Dendritic cell treated with granulocyte-macrophage colony-stimulating factor and Interleukin-4, amounts not matched to agents 40 ng/mL and 50 ng/mL, for 4 days (primary cell): ENCODE measurements around the gene NADK.

Experiments used
- H3K27ac Mint-ChIP-seq: one replicate; pipeline ENCODE4 v1.8.0; 2022; ENCODE audit warnings: mild to moderate bottlenecking, mixed read lengths
- H3K27me3 Mint-ChIP-seq: one replicate; pipeline ENCODE4 v1.8.0; 2022; ENCODE audit warnings: mild to moderate bottlenecking, mixed read lengths
- H3K36me3 Mint-ChIP-seq: one replicate; pipeline ENCODE4 v1.8.0; 2022; ENCODE audit warnings: low read depth, mixed read lengths
- H3K4me1 Mint-ChIP-seq: one replicate; pipeline ENCODE4 v1.8.0; 2022; ENCODE audit warnings: low read depth, mixed read lengths
- H3K4me3 Mint-ChIP-seq: one replicate; pipeline ENCODE4 v1.8.0; 2022; ENCODE audit warnings: mild to moderate bottlenecking, moderate library complexity, mixed read lengths
- H3K9me3 Mint-ChIP-seq: one replicate; pipeline ENCODE4 v1.8.0; 2022; ENCODE audit warnings: mixed read lengths
- intact Hi-C: fragments of 100-400 bp; cut with micrococcal nuclease; formaldehyde crosslinking; loops from one replicate; pipeline ENCODE4 v1.15.0; 2022

NADK gene

GRCh38 chr1:1764876-1765470 lies 13.3 kb downstream of the NADK start:
- Mint-ChIP-seq H3K4me3 (peak overlapping the region; percentile 6), H3K4me1 (peaks cover 49% of the 10 kb centered on the region), H3K27ac (peak overlapping the region; percentile 46), H3K27me3 (no peaks in the 10 kb centered on the region), H3K36me3 (peaks cover 100% of the 10 kb centered on the region), H3K9me3 (no peaks in the 10 kb centered on the region)
- intact Hi-C loops = no loop called here

GRCh38 chr1:1763657-1764621 lies 14.3 kb downstream of the NADK start:
- Mint-ChIP-seq H3K36me3 (peaks cover 100% of the 10 kb centered on the region), H3K4me1 (peaks cover 51% of the 10 kb centered on the region), H3K27me3 (no peaks in the 10 kb centered on the region), H3K27ac (peak overlapping the region; percentile 16), H3K4me3 (no peak overlapping the region), H3K9me3 (no peaks in the 10 kb centered on the region)
- intact Hi-C loops = no loop called here

- Mint-ChIP-seq H3K27ac (no peak overlapping the region), H3K4me1 (peaks cover 43% of the 10 kb centered on the region), H3K27me3 (no peaks in the 10 kb centered on the region), H3K4me3 (no peak overlapping the region), H3K36me3 (peaks cover 100% of the 10 kb centered on the region), H3K9me3 (no peaks in the 10 kb centered on the region)
- intact Hi-C loops = no loop called here
These were observed 16.5 kb downstream of the NADK start for GRCh38 chr1:1761504-1762376.

GRCh38 chr1:1760715-1761114 lies 17.6 kb downstream of the NADK start:
- peaks cover 39% of the 10 kb centered on the region for H3K4me1 Mint-ChIP-seq
- H3K36me3 Mint-ChIP-seq = peaks cover 100% of the 10 kb centered on the region
- H3K27ac Mint-ChIP-seq = no peak overlapping the region
- no peaks in the 10 kb centered on the region for H3K9me3 Mint-ChIP-seq
- H3K27me3 Mint-ChIP-seq = no peaks in the 10 kb centered on the region
- H3K4me3 Mint-ChIP-seq = no peak overlapping the region
- intact Hi-C loops = no loop called here

GRCh38 chr1:1760345-1760650 lies 18.0 kb downstream of the NADK start:
- peaks cover 100% of the 10 kb centered on the region for H3K36me3 Mint-ChIP-seq
- intact Hi-C loops = no loop called here
- H3K27me3 Mint-ChIP-seq = no peaks in the 10 kb centered on the region
- no peak overlapping the region for H3K4me3 Mint-ChIP-seq
- no peaks in the 10 kb centered on the region for H3K9me3 Mint-ChIP-seq
- H3K27ac Mint-ChIP-seq = no peak overlapping the region
- H3K4me1 Mint-ChIP-seq = peaks cover 39% of the 10 kb centered on the region

GRCh38 chr1:1759456-1760344 lies 18.6 kb downstream of the NADK start:
- intact Hi-C loops = no loop called here
- Mint-ChIP-seq H3K27ac (peak overlapping the region; percentile 75), H3K27me3 (no peaks in the 10 kb centered on the region), H3K9me3 (no peaks in the 10 kb centered on the region), H3K36me3 (peaks cover 100% of the 10 kb centered on the region), H3K4me1 (peaks cover 33% of the 10 kb centered on the region), H3K4me3 (no peak overlapping the region)

GRCh38 chr1:1758692-1759455 lies 19.4 kb downstream of the NADK start:
- H3K27ac Mint-ChIP-seq = peak overlapping the region; percentile 75
- intact Hi-C loops = no loop called here
- no peaks in the 10 kb centered on the region for H3K27me3 Mint-ChIP-seq
- peaks cover 100% of the 10 kb centered on the region for H3K36me3 Mint-ChIP-seq
- no peaks in the 10 kb centered on the region for H3K9me3 Mint-ChIP-seq
- H3K4me1 Mint-ChIP-seq = peaks cover 25% of the 10 kb centered on the region
- peak overlapping the region; percentile 17 for H3K4me3 Mint-ChIP-seq

GRCh38 chr1:1758059-1758621 lies 20.1 kb downstream of the NADK start:
- Mint-ChIP-seq H3K4me3 (no peak overlapping the region), H3K4me1 (peaks cover 21% of the 10 kb centered on the region), H3K27me3 (no peaks in the 10 kb centered on the region), H3K9me3 (no peaks in the 10 kb centered on the region), H3K27ac (peak overlapping the region; percentile 75), H3K36me3 (peaks cover 100% of the 10 kb centered on the region)
- intact Hi-C loops = no loop called here

GRCh38 chr1:1757422-1758058 lies 20.7 kb downstream of the NADK start:
- peaks cover 100% of the 10 kb centered on the region for H3K36me3 Mint-ChIP-seq
- intact Hi-C loops = no loop called here
- H3K4me3 Mint-ChIP-seq = no peak overlapping the region
- H3K4me1 Mint-ChIP-seq = peaks cover 21% of the 10 kb centered on the region
- H3K27me3 Mint-ChIP-seq = no peaks in the 10 kb centered on the region
- peak overlapping the region; percentile 75 for H3K27ac Mint-ChIP-seq
- H3K9me3 Mint-ChIP-seq = no peaks in the 10 kb centered on the region

GRCh38 chr1:1756661-1757421 lies 21.4 kb downstream of the NADK start:
- Mint-ChIP-seq H3K27ac (no peak overlapping the region), H3K27me3 (no peaks in the 10 kb centered on the region), H3K36me3 (peaks cover 100% of the 10 kb centered on the region), H3K9me3 (no peaks in the 10 kb centered on the region), H3K4me3 (no peak overlapping the region), H3K4me1 (peaks cover 21% of the 10 kb centered on the region)
- intact Hi-C loops = no loop called here

- H3K27me3 Mint-ChIP-seq = no peaks in the 10 kb centered on the region
- no peak overlapping the region for H3K27ac Mint-ChIP-seq
- intact Hi-C loops = no loop called here
- H3K9me3 Mint-ChIP-seq = no peaks in the 10 kb centered on the region
- H3K4me1 Mint-ChIP-seq = peaks cover 21% of the 10 kb centered on the region
- no peak overlapping the region for H3K4me3 Mint-ChIP-seq
- peaks cover 91% of the 10 kb centered on the region for H3K36me3 Mint-ChIP-seq
These were observed 22.4 kb downstream of the NADK start for GRCh38 chr1:1755852-1756251.

GRCh38 chr1:1755426-1755825 lies 22.8 kb downstream of the NADK start:
- Mint-ChIP-seq H3K27me3 (no peaks in the 10 kb centered on the region), H3K4me3 (no peak overlapping the region), H3K9me3 (no peaks in the 10 kb centered on the region), H3K36me3 (peaks cover 86% of the 10 kb centered on the region), H3K4me1 (peaks cover 21% of the 10 kb centered on the region), H3K27ac (no peak overlapping the region)
- intact Hi-C loops = no loop called here
